Right cardiac atrium (tissue), 5 donors: ENCODE data around the gene NR2F2. TPM values are rescaled to one million over a fixed set of nuclear protein-coding genes. Genes with fewer than 3 reads are reported as not detected.
A peak's percentile ranks its signal among the peaks of the same experiment; 100 is the strongest.

Source experiments
- ATAC-seq, 2 donors: fragments of 200-7000 bp; cut with Tn5 transposase; one replicate each; pipeline versions ENCODE4 v1.8.0 to v1.9.1; 2020; ENCODE audit warnings: moderate library complexity in 2 of 2, mild to moderate bottlenecking in 1 of 2
- DNase-seq, 3 donors: peaks; one replicate each; pipeline ENCODE4 v3.0.0-alpha.2; 2020
- H3K27ac ChIP-seq: one replicate; pipeline ENCODE4 v1.5.1; 2013; ENCODE audit warnings: mild to moderate bottlenecking, low read length, control low read depth, moderate library complexity
- H3K27me3 ChIP-seq: one replicate; pipeline ENCODE4 v1.6.1; 2013; ENCODE audit not compliant: control insufficient read depth, insufficient read depth
- H3K4me1 ChIP-seq: one replicate; pipeline ENCODE4 v1.6.1; 2013; ENCODE audit warnings: low read length; ENCODE audit not compliant: control insufficient read depth, insufficient read depth
- H3K4me3 ChIP-seq: one replicate; pipeline ENCODE4 v1.5.1; 2013; ENCODE audit warnings: low read length, control low read depth
- H3K9me3 ChIP-seq: one replicate; pipeline ENCODE4 v1.6.1; 2013; ENCODE audit warnings: low read length; ENCODE audit not compliant: control insufficient read depth
- WGBS: extraction: QIAGEN DNeasy Blood & Tissue Kit; methylation state at CpG from one replicate; pipeline ENCODE4 v1.1.7; 2013; 5-methylcytosine and 5-hydroxymethylcytosine counted together
- intact Hi-C, 4 donors: fragments of 100-400 bp; cut with DNase I; formaldehyde crosslinking; loops; one replicate each; pipeline versions ENCODE4 v1.11.0 to v1.14.0; 2022 to 2023
- polyA plus RNA-seq: library from polyadenylated mRNA; stranded (reverse); fragments of 200-250 nt; gene quantifications from one replicate; pipeline ENCODE4 v1.2.3, GENCODE V29; 2013
- total RNA-seq, 4 donors: library from RNA; stranded (reverse); fragmentation: NEBNext Ultra II Directional; extraction: Animal tissue kit (Norgen Biotek cat#: 25700); gene quantifications; one replicate each; pipeline ENCODE4 v1.2.1, GENCODE V29; 2021
- donor health status: healthy with polysubstance abuse.
- donor health status: DM: no; HTN: yes; CAD: no.
- donor health status: DM: no; HTN: no; CAD: no.
- donor health status: DM: no; HTN: yes; CAD: no; lungs with severe emphysema.
- donor health status: DM: yes; HTN: yes; CAD: no.

Gene NR2F2
- total and polyA plus RNA-seq, 5 donors: 43.0 to 68.6 (median 52.8) TPM

DNA sequence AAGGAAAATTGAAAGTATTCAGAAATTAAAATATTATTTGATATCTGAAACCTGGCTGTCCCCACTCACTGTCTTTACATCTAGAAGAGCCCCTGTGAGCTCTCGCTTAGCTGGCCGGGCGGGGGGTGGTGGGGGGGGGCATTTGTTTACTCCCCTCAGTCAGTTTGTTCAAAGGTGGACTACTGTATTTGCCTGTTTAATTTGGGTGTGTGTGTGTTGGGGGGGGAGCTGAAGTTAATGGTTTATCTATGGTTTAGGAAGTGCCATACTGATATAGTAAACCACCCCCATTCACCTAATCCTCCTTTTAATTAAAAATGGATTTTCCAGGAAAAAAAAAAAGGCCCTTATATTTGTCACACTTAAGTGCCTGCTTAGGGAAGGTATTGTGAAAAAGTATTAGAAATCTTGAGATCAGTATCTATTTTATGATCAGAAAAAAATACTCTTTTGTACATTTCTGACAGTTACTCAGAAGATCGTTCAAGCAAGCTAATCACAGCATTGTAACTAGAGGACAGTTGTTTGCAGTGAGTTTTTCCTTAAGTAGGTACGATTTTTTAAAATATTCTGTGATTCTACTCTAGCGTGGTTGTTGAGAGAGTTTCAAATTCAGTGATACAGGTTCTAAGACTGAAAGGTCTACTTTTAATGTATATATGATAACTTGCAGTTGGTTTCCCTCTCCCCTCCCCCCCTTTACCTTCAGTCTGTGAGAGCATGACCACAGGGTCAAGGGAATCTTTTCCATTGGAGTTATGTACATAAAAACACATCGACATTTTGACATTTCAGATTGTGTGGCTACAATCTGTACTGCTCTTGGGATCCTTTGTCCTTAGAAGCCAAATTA lies 8.5 kb downstream of the NR2F2 start:
- 5% methylated on average over 7 of the region's 7 CpGs for WGBS
- Histone ChIP-seq H3K4me1 (peaks cover 4% of the 10 kb centered on the region), H3K4me3 (peak overlapping the region; percentile 94), H3K27ac (peak overlapping the region; percentile 77), H3K27me3 (no peaks in the 10 kb centered on the region), H3K9me3 (no peaks in the 10 kb centered on the region)
- intact Hi-C loops: loop anchor here in 1 of 4 donors (10.0 kb wide), 1 partner anchor 864 kb away; no protein-coding TSS in a partner anchor
- no peak for ATAC-seq
- DNase-seq: no peak

DNA sequence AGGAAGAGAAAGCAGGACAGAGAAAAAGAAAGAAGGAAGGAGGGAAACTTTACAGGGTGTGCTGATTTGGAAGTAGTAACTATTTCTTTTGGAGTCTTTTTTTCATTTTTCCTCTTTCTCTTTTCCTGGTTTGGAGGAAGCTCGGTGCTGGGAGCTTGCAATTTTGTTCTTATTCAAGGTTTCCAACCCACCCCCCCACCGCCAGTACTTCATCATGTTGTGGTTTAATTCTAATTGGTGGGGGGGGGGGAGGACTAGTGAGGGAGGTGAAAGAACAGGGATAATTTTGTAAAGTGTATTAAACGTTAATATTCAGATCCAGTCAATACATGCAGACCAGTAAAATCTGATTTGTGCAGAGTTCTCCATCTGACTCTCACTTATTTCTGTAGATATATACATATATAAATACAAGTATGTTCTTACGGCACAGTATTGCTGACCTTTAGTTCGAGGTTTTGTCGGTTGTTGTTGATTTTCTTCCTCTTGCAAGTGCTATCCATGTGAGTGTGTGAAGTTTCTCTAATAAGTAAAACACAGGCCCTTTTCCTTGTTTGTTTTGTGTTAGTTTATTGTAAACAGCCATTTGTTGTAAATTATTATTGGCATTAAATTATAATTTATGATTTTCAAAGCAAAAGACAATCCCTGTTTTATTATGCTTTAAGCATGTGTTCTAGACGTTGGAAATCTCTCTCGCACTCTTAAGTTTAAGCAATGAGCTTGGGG lies 9.3 kb downstream of the NR2F2 start:
- Histone ChIP-seq H3K27me3 (no peaks in the 10 kb centered on the region), H3K4me1 (peaks cover 7% of the 10 kb centered on the region), H3K9me3 (no peaks in the 10 kb centered on the region), H3K4me3 (peak overlapping the region; percentile 94), H3K27ac (peak overlapping the region; percentile 100)
- 3% methylated on average over 8 of the region's 8 CpGs for WGBS
- DNase-seq (no peak), ATAC-seq (no peak)
- intact Hi-C loops: loop anchor here in 3 of 4 donors (10.0 kb wide), 3 partner anchors 865 to 1085 kb away; no protein-coding TSS in a partner anchor

DNA sequence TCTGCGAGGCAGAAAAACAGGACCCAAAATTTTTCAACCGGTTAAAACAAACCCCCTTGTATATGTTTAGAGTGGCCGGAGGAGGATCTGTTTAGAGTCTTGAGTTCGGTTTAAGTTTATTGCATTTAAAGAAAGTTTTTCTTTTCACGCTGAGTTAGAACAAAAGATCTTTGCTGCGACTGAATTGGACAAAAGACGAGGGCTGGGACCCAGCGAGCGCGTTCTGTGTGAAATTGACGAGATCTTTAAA lies 9.8 kb downstream of the NR2F2 start:
- WGBS: 2% methylated on average over 11 of the region's 11 CpGs
- H3K27ac ChIP-seq: peak overlapping the region; percentile 100
- intact Hi-C loops: loop anchor here in 2 of 4 donors (10.0 kb wide), 2 partner anchors 1055 to 1085 kb away; no protein-coding TSS in a partner anchor
- H3K4me3 ChIP-seq: peak overlapping the region; percentile 94
- no peaks in the 10 kb centered on the region for H3K9me3 ChIP-seq
- ATAC-seq (no peak), DNase-seq (no peak)
- no peaks in the 10 kb centered on the region for H3K27me3 ChIP-seq
- peaks cover 10% of the 10 kb centered on the region for H3K4me1 ChIP-seq

DNA sequence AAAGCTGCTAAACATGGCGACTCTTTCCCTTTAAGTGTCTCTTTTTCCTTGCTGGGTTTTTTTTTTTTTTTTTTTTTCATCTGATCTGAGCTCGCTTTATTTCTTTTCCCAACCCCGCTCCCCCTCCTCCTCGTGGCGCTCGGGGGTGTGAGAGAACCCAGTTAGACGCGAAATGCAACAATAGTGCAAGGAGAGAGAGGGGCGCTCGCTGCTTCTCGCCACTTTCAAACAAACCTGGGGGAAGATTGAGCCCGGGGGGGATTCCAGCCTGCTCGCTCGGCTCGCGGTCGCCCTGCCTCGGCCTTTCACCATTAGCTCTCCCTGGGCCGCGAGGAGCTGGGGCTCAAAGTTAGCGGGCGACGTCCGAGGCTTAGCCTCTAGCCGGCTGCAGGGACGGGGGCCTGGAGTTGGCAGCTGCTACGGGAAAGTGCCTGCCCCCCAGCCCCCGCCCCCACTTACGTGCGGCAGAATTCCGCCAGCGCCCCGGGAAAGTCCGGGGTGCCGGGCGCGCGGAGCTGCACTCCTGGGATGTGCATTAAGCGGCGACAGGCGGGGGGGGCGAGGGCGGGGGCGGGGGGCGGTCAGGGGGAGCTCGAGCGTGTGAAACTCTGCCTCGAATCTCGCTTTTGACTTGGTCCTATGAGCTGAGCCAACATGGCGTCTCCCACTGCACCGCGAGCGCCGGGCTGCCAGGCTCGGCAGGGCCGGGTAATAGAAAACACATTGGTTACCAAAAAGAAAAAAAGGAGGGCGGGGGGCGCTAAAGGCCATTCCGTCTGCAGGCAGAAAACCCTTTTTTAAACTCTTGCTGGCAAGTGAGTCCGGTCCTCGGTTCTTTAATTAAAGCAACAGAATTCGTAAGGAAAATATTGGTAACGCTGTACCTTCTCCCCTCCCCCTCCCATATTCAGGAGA lies 10.4 kb downstream of the NR2F2 start:
- Histone ChIP-seq H3K27ac (peak overlapping the region; percentile 100), H3K4me3 (peak overlapping the region; percentile 94), H3K4me1 (peaks cover 10% of the 10 kb centered on the region), H3K27me3 (no peaks in the 10 kb centered on the region), H3K9me3 (no peaks in the 10 kb centered on the region)
- intact Hi-C loops: loop anchor here in 2 of 4 donors (10.0 kb wide), 2 partner anchors 1056 to 1086 kb away; no protein-coding TSS in a partner anchor
- DNase-seq: peak; percentile 59 to 84 (median 84)
- peak; percentile 46 to 56 for ATAC-seq
- WGBS: under 1% methylated on average over 63 of the region's 63 CpGs

- ATAC-seq (peak; percentile 2 to 9), DNase-seq (peak in 1 of 3 donors; percentile 63)
- H3K9me3 ChIP-seq: no peaks in the 10 kb centered on the region
- intact Hi-C loops: loop anchor here in 2 of 4 donors (10.0 kb wide), 2 partner anchors 1057 to 1087 kb away; no protein-coding TSS in a partner anchor
- WGBS: 16% methylated on average over 41 of the region's 41 CpGs
- peak overlapping the region; percentile 94 for H3K4me3 ChIP-seq
- no peaks in the 10 kb centered on the region for H3K27me3 ChIP-seq
- H3K4me1 ChIP-seq: peaks cover 10% of the 10 kb centered on the region
- peak overlapping the region; percentile 89 for H3K27ac ChIP-seq
Observed at GRCh38 chr15:96341513-96342405, 11.3 kb downstream of the NR2F2 start.

DNA sequence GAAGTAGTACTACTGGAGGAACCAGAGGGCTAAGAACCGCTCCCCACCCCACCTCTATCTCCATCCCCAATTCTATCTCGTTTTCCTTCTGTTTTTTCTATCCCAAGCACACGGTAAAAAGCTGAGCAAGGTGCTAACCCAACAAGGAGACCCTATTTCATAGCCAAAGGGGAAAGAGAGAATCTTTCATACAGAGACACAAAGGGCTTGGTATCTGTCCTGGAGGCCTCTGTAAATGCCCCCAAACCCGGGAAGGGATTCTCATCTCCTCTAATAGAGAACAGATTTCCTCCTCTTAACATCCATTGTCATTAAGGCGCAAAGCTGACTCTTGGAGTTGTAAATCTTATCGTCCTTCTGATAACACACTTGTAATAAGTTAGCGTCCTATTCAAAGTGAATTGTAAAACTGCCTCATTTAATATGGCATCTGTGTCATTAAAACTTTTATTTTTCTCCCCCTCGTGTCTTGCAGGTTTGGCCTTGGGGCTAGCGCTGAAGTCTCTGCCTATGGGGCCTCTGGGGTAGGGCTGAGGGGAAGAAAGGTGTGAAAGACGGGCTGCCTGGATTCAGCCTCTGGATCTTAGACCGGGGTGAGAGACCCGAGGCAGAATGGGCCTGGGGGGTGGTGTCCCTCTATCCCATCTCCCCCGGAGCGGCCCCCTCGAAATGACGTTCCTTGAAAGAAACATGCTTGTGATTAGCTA lies 12.1 kb downstream of the NR2F2 start:
- 18% methylated on average over 16 of the region's 16 CpGs for WGBS

DNA sequence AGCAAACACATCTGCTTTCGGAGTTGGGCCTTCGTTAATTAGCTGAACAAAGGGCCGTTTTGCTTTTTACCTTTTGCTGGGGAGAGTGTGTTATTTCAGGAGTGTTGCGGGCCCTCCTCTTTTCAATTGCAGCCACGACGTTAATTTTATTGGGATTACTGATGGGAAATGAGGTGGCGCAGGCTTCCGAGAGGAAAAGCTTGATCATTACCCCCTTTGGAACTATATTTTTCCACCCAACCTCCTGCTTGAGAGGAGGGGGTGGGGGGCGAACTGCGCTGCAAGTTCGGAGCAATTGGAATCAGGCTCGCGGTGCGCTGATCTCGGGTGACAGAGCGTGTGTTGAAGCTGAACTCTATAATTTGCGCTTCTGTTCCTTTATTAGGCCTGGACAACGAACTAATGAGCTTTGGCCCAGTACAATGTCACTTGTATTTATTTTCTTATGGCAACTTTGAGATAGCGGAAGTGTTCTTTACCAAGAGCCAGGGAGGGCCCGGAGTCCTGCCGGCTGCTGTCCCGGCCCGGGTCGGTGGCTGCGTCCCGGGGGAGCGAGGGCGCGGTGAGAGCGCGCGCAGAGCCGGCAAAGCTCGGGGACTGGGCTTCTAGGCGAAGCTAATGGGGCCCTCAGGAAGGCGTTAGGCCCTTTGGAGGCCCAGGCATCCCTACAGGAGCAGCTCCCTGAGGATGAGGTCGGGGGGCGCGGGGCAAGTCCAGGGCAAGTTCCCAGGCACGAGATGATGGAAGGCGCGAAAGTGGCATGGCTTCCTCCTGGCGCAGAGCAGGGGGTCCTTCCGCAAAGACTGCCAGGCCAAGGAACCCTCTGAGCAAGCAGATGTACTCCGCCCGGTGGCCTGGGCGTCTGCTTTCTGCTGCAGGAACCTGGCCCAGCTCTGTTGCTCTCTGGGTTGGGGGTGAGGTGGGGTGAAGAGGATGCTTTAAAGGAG lies 12.9 kb downstream of the NR2F2 start:
- H3K4me1 ChIP-seq: peaks cover 10% of the 10 kb centered on the region
- WGBS: 23% methylated on average over 47 of the region's 47 CpGs
- H3K27ac ChIP-seq: peak overlapping the region; percentile 89
- DNase-seq (peak in 2 of 3 donors; percentile 77 to 84), ATAC-seq (no peak)
- H3K4me3 ChIP-seq: peak overlapping the region; percentile 94
- no peaks in the 10 kb centered on the region for H3K9me3 ChIP-seq
- intact Hi-C loops: loop anchor here in 2 of 4 donors (10.0 kb wide), 2 partner anchors 1059 to 1089 kb away; no protein-coding TSS in a partner anchor
- H3K27me3 ChIP-seq: no peaks in the 10 kb centered on the region

More for the DNA sequence above, 12.1 kb downstream of the NR2F2 start:
- no peak for ATAC-seq
- H3K27ac ChIP-seq: peak overlapping the region; percentile 89
- intact Hi-C loops: loop anchor here in 2 of 4 donors (10.0 kb wide), 2 partner anchors 1058 to 1088 kb away; no protein-coding TSS in a partner anchor
- peak overlapping the region; percentile 94 for H3K4me3 ChIP-seq
- no peaks in the 10 kb centered on the region for H3K9me3 ChIP-seq
- H3K4me1 ChIP-seq: peaks cover 10% of the 10 kb centered on the region
- no peaks in the 10 kb centered on the region for H3K27me3 ChIP-seq
- DNase-seq: peak in 1 of 3 donors; percentile 59

GRCh38 chr15:96344060-96344705 lies 13.7 kb downstream of the NR2F2 start:
- intact Hi-C loops: loop anchor here in 2 of 4 donors (10.0 kb wide), 2 partner anchors 1059 to 1089 kb away; no protein-coding TSS in a partner anchor
- 47% methylated on average over 31 of the region's 31 CpGs for WGBS
- peak overlapping the region; percentile 94 for H3K4me3 ChIP-seq
- ATAC-seq: no peak
- H3K27me3 ChIP-seq: no peaks in the 10 kb centered on the region
- H3K4me1 ChIP-seq: peaks cover 10% of the 10 kb centered on the region
- H3K27ac ChIP-seq: peak overlapping the region; percentile 89
- DNase-seq: no peak
- H3K9me3 ChIP-seq: no peaks in the 10 kb centered on the region
